Kidney (tissue), 14 donors: ENCODE results near the gene BRINP3. TPM values are rescaled to one million over a fixed set of nuclear protein-coding genes. Genes with fewer than 3 reads are reported as not detected.

Source experiments
- DNase-seq, 5 donors: peaks; one replicate each; pipeline ENCODE4 v3.0.0-alpha.2; 2013 to 2020
- FAIRE-seq: peaks from 2 replicates; lab custom pipeline; 2012; peaks lifted over from hg19 to GRCh38; lab: Jason Lieb, UNC
- H3K27ac ChIP-seq, 2 donors: one replicate each; pipeline ENCODE4 v1.7.0; 2013; ENCODE audit warnings: low read depth in 2 of 2, low read length in 2 of 2, inconsistent platforms in 1 of 2
- H3K27me3 ChIP-seq: one replicate; pipeline ENCODE4 v1.7.1; 2013; ENCODE audit warnings: low read length, inconsistent platforms; ENCODE audit not compliant: control insufficient read depth, insufficient read depth
- H3K36me3 ChIP-seq, 3 donors: one replicate each; pipeline versions ENCODE4 v1.7.0 to v1.7.1; 2013; ENCODE audit warnings: low read length in 3 of 3, control low read depth in 1 of 3, inconsistent platforms in 1 of 3; ENCODE audit not compliant: insufficient read depth in 3 of 3, control insufficient read depth in 2 of 3
- H3K4me1 ChIP-seq, 3 donors: one replicate each; pipeline versions ENCODE4 v1.7.0 to v1.7.1; 2013; ENCODE audit warnings: low read length in 3 of 3, inconsistent platforms in 1 of 3, low read depth in 1 of 3; ENCODE audit not compliant: control insufficient read depth in 2 of 3, insufficient read depth in 2 of 3
- H3K4me3 ChIP-seq, 3 donors: one replicate each; pipeline versions ENCODE4 v1.7.0 to v1.8.1; 2013; ENCODE audit warnings: low read length in 3 of 3, control low read depth in 1 of 3, inconsistent platforms in 1 of 3
- H3K9ac ChIP-seq, 3 donors: one replicate each; pipeline versions ENCODE4 v1.7.0 to v1.7.1; 2013; ENCODE audit warnings: low read length in 3 of 3, control low read depth in 1 of 3, inconsistent platforms in 1 of 3
- H3K9me3 ChIP-seq, 3 donors: one replicate each; pipeline versions ENCODE4 v1.7.0 to v1.7.1; 2013; ENCODE audit warnings: low read length in 3 of 3, control low read depth in 1 of 3, inconsistent platforms in 1 of 3; ENCODE audit not compliant: control insufficient read depth in 2 of 3, insufficient read depth in 1 of 3
- CTCF ChIP-seq: IDR thresholded peaks from 3 replicates; pipeline ENCODE4 v1.5.1; 2012; ENCODE audit warnings: mild to moderate bottlenecking, moderate library complexity, borderline replicate concordance; ENCODE audit not compliant: insufficient read depth; ENCODE audit errors: extremely low read depth
- intact Hi-C: fragments of 100-400 bp; cut with DNase I; formaldehyde crosslinking; loops from one replicate; pipeline ENCODE4 v1.11.1; 2022
- polyA plus RNA-seq: library from polyadenylated mRNA; stranded (reverse); fragments of 350-450 nt; fragmentation: Illumina TruSeq; extraction: RNeasy Lipid Tissue Mini Kit (QIAGEN cat#74804); gene quantifications from one replicate; pipeline ENCODE4 v1.2.3, GENCODE V29; 2014; ENCODE audit warnings: low read depth, low replicate concordance; ENCODE audit not compliant: insufficient read depth
- total RNA-seq: library from RNA; stranded (reverse); fragmentation: NEBNext Ultra II Directional; extraction: Animal tissue kit (Norgen Biotek cat#: 25700); gene quantifications from one replicate; pipeline ENCODE4 v1.2.1, GENCODE V29; 2021
- donor health status: control.
- donor health status: control.
- donor health status: control.
- donor health status: control.
- donor health status: control.
- donor health status: DM: yes; HTN: yes; CAD: no.
- donor health status: Normal renal cell carcinoma (clear cell type).

BRINP3 gene
- total and polyA plus RNA-seq, 2 donors from 2014 or later: 1.4 to 1.8 TPM

GRCh38 chr1:190376044-190376443, 101.6 kb downstream of the BRINP3 start:
- no peaks in the 10 kb centered on the region for H3K27me3 ChIP-seq
- TF ChIP-seq CTCF: no peak
- no peaks in the 10 kb centered on the region for H3K9me3 ChIP-seq
- no peaks in the 10 kb centered on the region for H3K4me1 ChIP-seq
- H3K27ac ChIP-seq: no peak overlapping the region
- no peak overlapping the region for H3K4me3 ChIP-seq
- DNase-seq (no peak), FAIRE-seq (no peak)
- no peaks in the 10 kb centered on the region for H3K36me3 ChIP-seq
- intact Hi-C loops: no loop called here
- H3K9ac ChIP-seq: no peak overlapping the region

- no peak overlapping the region for H3K4me3 ChIP-seq
- H3K27ac ChIP-seq: no peak overlapping the region
- H3K36me3 ChIP-seq: no peaks in the 10 kb centered on the region
- DNase-seq (peak in 2 of 5 donors; percentile 2 to 10), FAIRE-seq (no peak)
- no peaks in the 10 kb centered on the region for H3K4me1 ChIP-seq
- H3K27me3 ChIP-seq: no peaks in the 10 kb centered on the region
- intact Hi-C loops: no loop called here
- no peaks in the 10 kb centered on the region for H3K9me3 ChIP-seq
- peak; percentile 10 for TF ChIP-seq CTCF
- H3K9ac ChIP-seq: no peak overlapping the region
These were observed 103.8 kb downstream of the BRINP3 start for GRCh38 chr1:190373705-190374336.

GRCh38 chr1:190367200-190367599, 110.5 kb downstream of the BRINP3 start:
- Histone ChIP-seq H3K27ac (no peak overlapping the region), H3K27me3 (no peaks in the 10 kb centered on the region), H3K9me3 (no peaks in the 10 kb centered on the region), H3K9ac (no peak overlapping the region), H3K4me3 (no peak overlapping the region), H3K36me3 (no peaks in the 10 kb centered on the region), H3K4me1 (no peaks in the 10 kb centered on the region)
- intact Hi-C loops: no loop called here
- DNase-seq (no peak), FAIRE-seq (no peak)
- no peak for TF ChIP-seq CTCF

DNA sequence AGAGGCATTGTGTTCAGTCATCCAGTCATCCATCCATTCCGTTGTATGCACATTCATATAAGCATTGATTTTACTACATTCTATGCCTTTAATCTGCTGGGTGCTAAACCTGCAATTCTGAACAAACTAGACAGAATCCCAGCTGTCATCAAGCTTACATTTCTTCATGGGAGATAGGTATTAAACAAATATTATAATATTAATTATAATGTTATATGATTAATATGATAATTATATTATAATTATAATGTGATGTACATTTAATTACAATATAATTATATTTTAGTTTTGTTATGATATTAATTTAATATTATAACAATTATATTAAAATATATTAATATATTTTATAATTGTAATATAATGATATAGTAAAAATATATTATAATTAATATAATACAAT, 112.4 kb downstream of the BRINP3 start:
- no peaks in the 10 kb centered on the region for H3K27me3 ChIP-seq
- FAIRE-seq: peak; percentile 99
- intact Hi-C loops: no loop called here
- no peak for DNase-seq
- no peaks in the 10 kb centered on the region for H3K4me1 ChIP-seq
- H3K9me3 ChIP-seq: no peaks in the 10 kb centered on the region
- H3K4me3 ChIP-seq: no peak overlapping the region
- no peak overlapping the region for H3K9ac ChIP-seq
- no peak overlapping the region for H3K27ac ChIP-seq
- no peak for TF ChIP-seq CTCF
- H3K36me3 ChIP-seq: no peaks in the 10 kb centered on the region
